Activated CD4-positive, alpha-beta T cell treated with anti-CD3 and anti-CD28 coated beads, Interleukin-2, amount 10 ng/mL, durations not matched to agents 24 days and 14 days (primary cell): ENCODE results near the gene FBXW8. TPM values are rescaled to one million over a fixed set of nuclear protein-coding genes. Genes with fewer than 3 reads are reported as not detected.

Experiments
- DNase-seq: peaks from one replicate; pipeline ENCODE4 v3.0.0; 2022
- H3K27ac Mint-ChIP-seq: one replicate; pipeline ENCODE4 v1.8.0; 2022; ENCODE audit warnings: mild to moderate bottlenecking, mixed read lengths
- H3K27me3 Mint-ChIP-seq: one replicate; pipeline ENCODE4 v1.8.0; 2022; ENCODE audit warnings: mixed read lengths
- H3K36me3 Mint-ChIP-seq: one replicate; pipeline ENCODE4 v1.8.0; 2022; ENCODE audit warnings: low read depth, mild to moderate bottlenecking, mixed read lengths
- H3K4me1 Mint-ChIP-seq: one replicate; pipeline ENCODE4 v1.8.0; 2021; ENCODE audit warnings: mixed read lengths
- H3K4me3 Mint-ChIP-seq: one replicate; pipeline ENCODE4 v1.8.0; 2022; ENCODE audit warnings: mild to moderate bottlenecking, moderate library complexity, mixed read lengths
- H3K9me3 Mint-ChIP-seq: one replicate; pipeline ENCODE4 v1.8.0; 2021; ENCODE audit warnings: mixed read lengths
- intact Hi-C: fragments of 100-400 bp; cut with micrococcal nuclease; formaldehyde crosslinking; loops from one replicate; pipeline ENCODE4 v1.15.1; 2023
- total RNA-seq: library from RNA; stranded (reverse); gene quantifications from 2 replicates; pipeline ENCODE4 v1.2.3, GENCODE V29; 2022

FBXW8 gene
- total RNA-seq, 1 donor from 2014 or later, result 6.2 TPM

- DNase-seq, result no peak
- peaks cover 42% of the 10 kb centered on the region for H3K36me3 Mint-ChIP-seq
- H3K4me3 Mint-ChIP-seq, result no peak overlapping the region
- no peaks in the 10 kb centered on the region for H3K9me3 Mint-ChIP-seq
- intact Hi-C loops, result no loop called here
- no peak overlapping the region for H3K27ac Mint-ChIP-seq
- H3K4me1 Mint-ChIP-seq, result no peaks in the 10 kb centered on the region
- H3K27me3 Mint-ChIP-seq, result no peaks in the 10 kb centered on the region
Observed at GRCh38 chr12:117011988-117012805, 101.4 kb downstream of the FBXW8 start.

GRCh38 chr12:117013726-117014125 is 103.0 kb downstream of the FBXW8 start:
- H3K27me3 Mint-ChIP-seq, result no peaks in the 10 kb centered on the region
- intact Hi-C loops, result no loop called here
- no peak for DNase-seq
- H3K4me1 Mint-ChIP-seq, result no peaks in the 10 kb centered on the region
- H3K9me3 Mint-ChIP-seq, result no peaks in the 10 kb centered on the region
- no peak overlapping the region for H3K27ac Mint-ChIP-seq
- no peak overlapping the region for H3K4me3 Mint-ChIP-seq
- H3K36me3 Mint-ChIP-seq, result peaks cover 40% of the 10 kb centered on the region

GRCh38 chr12:117014342-117014887 is 103.7 kb downstream of the FBXW8 start:
- H3K27me3 Mint-ChIP-seq, result no peaks in the 10 kb centered on the region
- no peak overlapping the region for H3K27ac Mint-ChIP-seq
- no peaks in the 10 kb centered on the region for H3K4me1 Mint-ChIP-seq
- DNase-seq, result no peak
- H3K9me3 Mint-ChIP-seq, result no peaks in the 10 kb centered on the region
- no peak overlapping the region for H3K4me3 Mint-ChIP-seq
- intact Hi-C loops, result no loop called here
- peaks cover 40% of the 10 kb centered on the region for H3K36me3 Mint-ChIP-seq

GRCh38 chr12:117015811-117016210 is 105.1 kb downstream of the FBXW8 start:
- Mint-ChIP-seq H3K9me3 (no peaks in the 10 kb centered on the region), H3K36me3 (peaks cover 41% of the 10 kb centered on the region), H3K4me1 (no peaks in the 10 kb centered on the region), H3K27me3 (no peaks in the 10 kb centered on the region), H3K4me3 (no peak overlapping the region), H3K27ac (no peak overlapping the region)
- no peak for DNase-seq
- intact Hi-C loops, result no loop called here

GRCh38 chr12:117017807-117018206 is 107.1 kb downstream of the FBXW8 start:
- Mint-ChIP-seq H3K4me1 (no peaks in the 10 kb centered on the region), H3K9me3 (no peaks in the 10 kb centered on the region), H3K36me3 (peaks cover 33% of the 10 kb centered on the region), H3K27me3 (no peaks in the 10 kb centered on the region), H3K27ac (no peak overlapping the region), H3K4me3 (no peak overlapping the region)
- no peak for DNase-seq
- intact Hi-C loops, result no loop called here

- Mint-ChIP-seq H3K27me3 (no peaks in the 10 kb centered on the region), H3K27ac (no peak overlapping the region)
Observed at GRCh38 chr12:117018276-117018675, 107.5 kb downstream of the FBXW8 start.

GRCh38 chr12:117018685-117019084 is 107.9 kb downstream of the FBXW8 start:
- no peak overlapping the region for H3K27ac Mint-ChIP-seq
- intact Hi-C loops, result no loop called here
- no peak for DNase-seq
- no peak overlapping the region for H3K4me3 Mint-ChIP-seq
- no peaks in the 10 kb centered on the region for H3K9me3 Mint-ChIP-seq
- H3K27me3 Mint-ChIP-seq, result no peaks in the 10 kb centered on the region
- peaks cover 31% of the 10 kb centered on the region for H3K36me3 Mint-ChIP-seq
- no peaks in the 10 kb centered on the region for H3K4me1 Mint-ChIP-seq

More at GRCh38 chr12:117018276-117018675, 107.5 kb downstream of the FBXW8 start:
- no peak overlapping the region for H3K4me3 Mint-ChIP-seq
- H3K9me3 Mint-ChIP-seq, result no peaks in the 10 kb centered on the region
- DNase-seq, result no peak
- H3K4me1 Mint-ChIP-seq, result no peaks in the 10 kb centered on the region
- H3K36me3 Mint-ChIP-seq, result peaks cover 31% of the 10 kb centered on the region
- intact Hi-C loops, result no loop called here

- Mint-ChIP-seq H3K4me3 (no peak overlapping the region), H3K9me3 (no peaks in the 10 kb centered on the region), H3K4me1 (no peaks in the 10 kb centered on the region), H3K27ac (no peak overlapping the region), H3K36me3 (peaks cover 23% of the 10 kb centered on the region), H3K27me3 (no peaks in the 10 kb centered on the region)
- no peak for DNase-seq
- intact Hi-C loops, result no loop called here
Observed at GRCh38 chr12:117019866-117020265, 109.1 kb downstream of the FBXW8 start.

GRCh38 chr12:117020536-117021220 is 109.9 kb downstream of the FBXW8 start:
- peaks cover 2% of the 10 kb centered on the region for H3K4me1 Mint-ChIP-seq

GRCh38 chr12:117022465-117022864 is 111.7 kb downstream of the FBXW8 start:
- intact Hi-C loops, result no loop called here
- peaks cover 2% of the 10 kb centered on the region for H3K4me1 Mint-ChIP-seq

More at GRCh38 chr12:117020536-117021220, 109.9 kb downstream of the FBXW8 start:
- Mint-ChIP-seq H3K4me3 (no peak overlapping the region), H3K36me3 (peaks cover 18% of the 10 kb centered on the region), H3K27me3 (no peaks in the 10 kb centered on the region), H3K9me3 (no peaks in the 10 kb centered on the region), H3K27ac (no peak overlapping the region)
- intact Hi-C loops, result no loop called here
- DNase-seq, result no peak

GRCh38 chr12:117023998-117024960 is 113.5 kb downstream of the FBXW8 start:
- Mint-ChIP-seq H3K4me1 (peaks cover 2% of the 10 kb centered on the region), H3K27me3 (no peaks in the 10 kb centered on the region), H3K36me3 (peaks cover 10% of the 10 kb centered on the region), H3K9me3 (no peaks in the 10 kb centered on the region), H3K4me3 (no peak overlapping the region), H3K27ac (no peak overlapping the region)
- no peak for DNase-seq
- intact Hi-C loops, result no loop called here

More at GRCh38 chr12:117022465-117022864, 111.7 kb downstream of the FBXW8 start:
- Mint-ChIP-seq H3K4me3 (no peak overlapping the region), H3K36me3 (peaks cover 9% of the 10 kb centered on the region), H3K9me3 (no peaks in the 10 kb centered on the region), H3K27me3 (no peaks in the 10 kb centered on the region), H3K27ac (no peak overlapping the region)
- DNase-seq, result no peak

GRCh38 chr12:117024961-117025480 is 114.3 kb downstream of the FBXW8 start:
- peaks cover 2% of the 10 kb centered on the region for H3K4me1 Mint-ChIP-seq
- H3K4me3 Mint-ChIP-seq, result no peak overlapping the region
- intact Hi-C loops, result loop anchor here (1.0 kb wide), 2 partner anchors 94 to 322 kb away; no protein-coding TSS in a partner anchor
- no peaks in the 10 kb centered on the region for H3K27me3 Mint-ChIP-seq
- H3K36me3 Mint-ChIP-seq, result peaks cover 9% of the 10 kb centered on the region
- H3K9me3 Mint-ChIP-seq, result no peaks in the 10 kb centered on the region
- H3K27ac Mint-ChIP-seq, result no peak overlapping the region
- no peak for DNase-seq
